GM12864 (cell line): ENCODE results near the gene SLC20A1.
"Not testable (repeated sequence)": the region's sequence is repeated elsewhere in the genome, so short reads cannot be mapped to it uniquely, and the experiment has no call there.

Source experiments
- DNase-seq: peaks from one replicate; pipeline ENCODE4 v3.0.0-alpha.2; 2011; ENCODE audit warnings: low read depth
- H3K4me3 ChIP-seq: 2 replicates; pipeline ENCODE4 v1.5.1; 2011; ENCODE audit warnings: mild to moderate bottlenecking, low read depth, low read length, control low read depth
- TF ChIP-seq, protein P1 (sequence below): IDR thresholded peaks from 2 replicates; pipeline ENCODE4 v1.5.1; 2011; ENCODE audit warnings: low read depth, mild to moderate bottlenecking, moderate library complexity, low read length, control low read depth, inconsistent platforms; ENCODE audit errors: missing control alignments

The SLC20A1 gene

DNA sequence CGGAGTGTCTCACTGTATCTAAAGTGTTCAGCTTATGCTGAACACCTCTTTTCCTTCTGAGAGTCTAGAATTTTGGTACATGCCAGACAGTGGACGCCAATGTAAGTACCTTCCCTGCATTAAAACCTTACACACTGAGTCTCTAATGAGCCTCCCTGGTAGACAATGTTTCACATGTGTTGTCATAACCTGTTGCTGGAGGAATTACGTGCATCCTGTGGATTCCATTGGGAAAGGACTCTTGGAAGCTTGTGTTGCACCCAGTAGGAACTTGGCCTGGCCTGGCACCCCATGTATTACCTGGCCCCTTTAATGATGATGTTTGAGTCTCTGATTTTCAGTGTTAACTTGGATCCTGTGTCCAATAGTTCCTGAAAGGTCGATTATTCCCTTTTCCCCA, 40.8 kb upstream of the SLC20A1 start:
- no peak overlapping the region for H3K4me3 ChIP-seq
- no peak for DNase-seq
- TF ChIP-seq, protein P1, sequence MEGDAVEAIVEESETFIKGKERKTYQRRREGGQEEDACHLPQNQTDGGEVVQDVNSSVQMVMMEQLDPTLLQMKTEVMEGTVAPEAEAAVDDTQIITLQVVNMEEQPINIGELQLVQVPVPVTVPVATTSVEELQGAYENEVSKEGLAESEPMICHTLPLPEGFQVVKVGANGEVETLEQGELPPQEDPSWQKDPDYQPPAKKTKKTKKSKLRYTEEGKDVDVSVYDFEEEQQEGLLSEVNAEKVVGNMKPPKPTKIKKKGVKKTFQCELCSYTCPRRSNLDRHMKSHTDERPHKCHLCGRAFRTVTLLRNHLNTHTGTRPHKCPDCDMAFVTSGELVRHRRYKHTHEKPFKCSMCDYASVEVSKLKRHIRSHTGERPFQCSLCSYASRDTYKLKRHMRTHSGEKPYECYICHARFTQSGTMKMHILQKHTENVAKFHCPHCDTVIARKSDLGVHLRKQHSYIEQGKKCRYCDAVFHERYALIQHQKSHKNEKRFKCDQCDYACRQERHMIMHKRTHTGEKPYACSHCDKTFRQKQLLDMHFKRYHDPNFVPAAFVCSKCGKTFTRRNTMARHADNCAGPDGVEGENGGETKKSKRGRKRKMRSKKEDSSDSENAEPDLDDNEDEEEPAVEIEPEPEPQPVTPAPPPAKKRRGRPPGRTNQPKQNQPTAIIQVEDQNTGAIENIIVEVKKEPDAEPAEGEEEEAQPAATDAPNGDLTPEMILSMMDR = no peak

DNA sequence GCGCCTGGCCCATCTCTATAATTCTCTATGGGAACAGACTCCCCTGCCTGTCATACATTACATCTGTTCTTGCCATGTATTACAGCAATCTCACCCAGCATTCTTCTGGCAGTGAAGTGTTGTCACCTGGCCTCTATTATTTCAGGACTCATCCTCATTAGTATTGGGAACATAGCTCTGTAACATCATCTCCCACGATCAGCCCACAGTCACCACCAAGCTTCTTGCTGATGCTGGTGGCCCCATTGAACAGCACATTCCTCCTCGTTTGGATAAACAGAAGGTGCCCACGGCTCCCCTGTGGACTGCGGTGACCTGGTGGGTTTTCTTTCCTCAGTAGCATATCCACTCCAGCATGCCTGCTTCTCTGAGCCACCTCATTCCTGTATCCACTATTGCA, 39.8 kb upstream of the SLC20A1 start:
- no peak for DNase-seq
- TF ChIP-seq, protein P1 = no peak
- H3K4me3 ChIP-seq = no peak overlapping the region

DNA sequence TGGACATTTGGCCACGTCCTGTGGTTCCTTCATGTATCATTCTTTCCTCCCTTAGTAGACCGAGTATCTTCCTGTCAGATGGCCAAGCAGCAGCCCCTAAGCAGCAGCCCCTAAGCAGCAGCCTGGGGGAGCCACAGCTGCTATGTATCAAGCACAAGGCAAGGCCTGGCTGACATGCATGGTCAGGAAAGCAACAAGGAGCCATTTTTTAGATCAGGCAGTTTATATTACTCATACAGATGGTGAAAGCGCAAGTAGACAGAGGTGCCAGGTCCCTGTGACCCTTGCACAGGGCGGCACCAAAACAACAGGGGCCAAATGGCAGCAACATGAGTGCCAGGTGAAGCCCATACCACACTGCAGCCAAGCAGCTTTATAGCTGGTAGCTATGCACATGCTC, 39.2 kb upstream of the SLC20A1 start:
- DNase-seq = no peak
- H3K4me3 ChIP-seq = no peak overlapping the region
- TF ChIP-seq, protein P1 = no peak

DNA sequence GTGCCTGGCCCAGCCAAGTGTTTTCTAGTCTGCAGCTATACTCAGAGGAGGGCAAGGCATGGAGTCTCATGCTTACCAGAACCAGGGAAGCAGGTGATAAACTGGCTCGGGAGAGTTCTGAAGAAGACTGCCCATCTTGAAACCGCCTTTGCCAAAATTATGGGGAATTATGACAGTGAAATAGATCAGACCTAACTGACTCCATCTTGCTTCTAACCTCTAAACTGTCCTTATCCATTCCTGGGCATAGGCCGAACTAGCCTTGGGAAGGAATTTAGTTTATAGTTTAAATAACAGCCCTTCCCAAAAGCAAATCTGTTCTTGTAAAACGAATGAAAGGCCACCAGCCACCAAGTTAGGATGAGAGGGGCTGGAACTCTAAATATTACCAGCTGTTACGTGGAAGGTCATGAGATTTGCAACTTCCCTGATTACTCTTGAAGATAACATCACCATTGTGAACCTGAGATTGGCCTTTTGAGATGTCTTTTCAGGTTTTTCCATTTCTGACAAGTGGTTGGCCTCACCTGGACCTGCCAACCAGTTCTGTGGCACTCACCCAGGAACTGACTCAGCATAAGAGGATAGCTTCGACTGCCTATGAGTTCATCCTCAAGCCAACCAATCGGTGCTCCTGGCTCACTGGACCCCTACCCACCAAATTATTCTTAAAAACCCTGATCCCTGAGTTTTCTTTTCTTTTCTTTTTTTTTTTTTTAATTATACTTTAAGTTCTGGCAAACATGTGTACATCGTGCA, 37.9 kb upstream of the SLC20A1 start:
- TF ChIP-seq, protein P1 = no peak
- no peak for DNase-seq

DNA sequence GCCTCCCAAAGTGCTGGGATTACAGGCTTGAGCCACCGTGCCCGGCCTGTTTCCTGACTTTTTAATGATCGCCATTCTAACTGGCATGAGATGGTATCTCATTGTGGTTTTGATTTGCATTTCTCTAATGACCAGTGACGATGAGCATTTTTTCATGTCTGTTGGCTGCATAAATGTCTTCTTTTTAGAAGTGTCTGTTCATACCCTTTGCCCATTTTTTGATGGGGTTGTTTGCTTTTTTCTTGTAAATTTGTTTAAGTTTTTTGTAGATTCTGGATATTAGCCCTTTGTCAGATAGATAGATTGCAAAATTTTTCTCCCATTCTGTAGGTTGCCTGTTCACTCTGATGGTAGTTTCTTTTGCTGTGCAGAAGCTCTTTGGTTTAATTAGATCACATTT, 36.4 kb upstream of the SLC20A1 start:
- DNase-seq, H3K4me3 ChIP-seq: not testable (repeated sequence)

More for the DNA sequence above, 37.9 kb upstream of the SLC20A1 start:
- no peak overlapping the region for H3K4me3 ChIP-seq

DNA sequence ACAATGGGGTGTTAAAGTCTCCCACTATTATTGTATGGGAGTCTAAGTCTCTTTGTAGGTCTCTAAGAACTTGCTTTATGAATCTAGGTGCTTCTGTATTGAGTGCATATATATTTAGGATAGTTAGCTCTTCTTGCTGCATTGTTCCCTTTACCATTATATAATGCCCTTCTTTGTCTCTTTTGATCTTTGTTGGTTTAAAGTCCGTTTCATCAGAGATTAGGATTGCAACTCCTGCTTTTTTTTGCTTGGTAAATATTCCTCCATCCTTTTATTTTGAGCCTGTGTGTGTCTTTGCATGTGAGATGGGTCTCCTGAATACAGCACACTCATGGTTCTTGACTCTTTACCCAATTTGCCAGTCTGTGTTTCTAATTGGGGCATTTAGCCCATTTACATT, 33.5 kb upstream of the SLC20A1 start:
- DNase-seq, H3K4me3 ChIP-seq: not testable (repeated sequence)

DNA sequence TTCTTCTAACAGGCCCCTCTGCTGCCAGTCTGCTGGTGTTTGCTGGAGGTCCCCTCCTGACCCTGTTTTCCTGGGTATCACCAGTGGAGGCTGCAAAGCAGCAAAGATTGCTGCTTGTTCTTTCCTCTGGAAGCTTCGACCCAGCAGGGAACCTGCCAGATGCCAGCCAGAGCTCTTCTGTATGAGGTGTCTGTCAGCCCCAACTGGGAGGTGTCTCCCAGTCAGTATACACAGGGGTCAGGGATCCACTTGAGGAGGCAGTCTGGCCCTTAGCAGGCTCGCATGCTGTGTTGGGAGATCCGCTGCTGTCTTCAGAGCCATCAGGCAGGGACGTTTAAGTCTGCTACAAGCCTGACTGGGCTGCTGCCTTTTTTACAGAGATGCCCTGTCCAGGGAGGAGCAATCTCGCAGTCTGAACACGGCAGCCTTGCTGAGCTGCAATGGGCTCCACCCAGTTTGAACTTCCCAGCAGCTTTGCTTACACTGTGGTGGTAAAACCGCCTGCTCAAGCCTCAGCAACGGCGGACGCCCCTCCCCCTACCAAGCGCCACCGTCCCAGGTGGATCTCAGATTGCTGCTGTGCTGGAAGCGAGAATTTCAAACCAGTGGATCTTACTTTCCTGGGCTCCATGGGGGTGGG, 31.4 kb upstream of the SLC20A1 start:
- DNase-seq = no peak
- no peak overlapping the region for H3K4me3 ChIP-seq

DNA sequence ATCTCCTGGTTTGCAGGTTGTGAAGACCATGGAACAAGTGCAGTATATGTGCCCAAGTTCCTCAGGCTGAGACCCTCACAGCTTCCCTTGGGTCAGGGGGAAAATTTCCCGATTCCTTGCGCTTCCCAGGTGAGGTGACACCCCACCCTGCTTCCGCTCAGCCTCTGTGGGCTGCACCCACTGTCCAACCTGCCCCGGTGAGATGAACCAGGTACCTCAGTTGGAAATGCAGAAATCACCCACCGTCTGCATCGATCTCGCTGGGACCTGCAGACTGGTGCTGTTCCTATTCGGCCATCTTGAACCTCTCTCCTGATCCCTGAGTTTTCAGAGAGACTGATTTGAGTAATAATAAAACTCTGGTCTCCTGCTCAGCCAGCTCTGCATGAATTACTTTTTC, 30.7 kb upstream of the SLC20A1 start:
- no peak overlapping the region for H3K4me3 ChIP-seq
- TF ChIP-seq, protein P1 = no peak
- no peak for DNase-seq

More for the DNA sequence above, 31.4 kb upstream of the SLC20A1 start:
- TF ChIP-seq, protein P1 = no peak

DNA sequence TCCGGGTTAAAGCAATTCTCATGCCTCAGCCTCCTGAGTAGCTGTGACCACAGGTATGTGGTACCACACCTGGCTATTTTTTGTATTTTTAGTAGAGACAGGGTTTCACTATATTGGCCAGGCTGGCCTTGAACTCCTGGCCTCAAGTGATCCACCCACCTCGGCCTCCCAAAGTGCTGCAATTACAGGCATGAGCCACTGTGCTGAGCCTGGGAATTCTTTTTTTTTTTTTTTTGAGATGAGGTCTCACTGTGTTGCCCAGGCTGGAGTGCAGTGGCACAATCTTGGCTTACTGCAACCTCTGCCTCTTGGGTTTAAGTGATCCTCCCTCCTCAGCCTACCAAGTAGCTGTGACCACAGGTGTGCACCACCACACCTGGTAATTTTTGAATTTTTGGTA, 29.9 kb upstream of the SLC20A1 start:
- not testable (repeated sequence) for H3K4me3 ChIP-seq, DNase-seq
